Activated naive CD8-positive, alpha-beta T cell treated with anti-CD3 and anti-CD28 coated beads, Interleukin-2, amount 50 U/mL, for 24 hours (primary cell): ENCODE results near the gene RHBDL3.
"Not testable (repeated sequence)": the region's sequence is repeated elsewhere in the genome, so short reads cannot be mapped to it uniquely, and the experiment has no call there.

Experiments used
- ATAC-seq: fragments of 150-1000 bp; cut with Tn5 transposase; one replicate; pipeline ENCODE4 v1.10.0; 2021
- DNase-seq: peaks from one replicate; pipeline ENCODE4 v3.0.0; 2021
- H3K27ac Mint-ChIP-seq: one replicate; pipeline ENCODE4 v1.8.0; 2021; ENCODE audit warnings: mild to moderate bottlenecking, mixed read lengths
- H3K27me3 Mint-ChIP-seq: one replicate; pipeline ENCODE4 v1.8.0; 2021; ENCODE audit warnings: mixed read lengths
- H3K36me3 Mint-ChIP-seq: one replicate; pipeline ENCODE4 v1.8.0; 2021; ENCODE audit warnings: low read depth, mixed read lengths
- H3K4me1 Mint-ChIP-seq: one replicate; pipeline ENCODE4 v1.8.0; 2021; ENCODE audit warnings: mixed read lengths
- H3K4me3 Mint-ChIP-seq: one replicate; pipeline ENCODE4 v1.8.0; 2021; ENCODE audit warnings: mild to moderate bottlenecking, moderate library complexity, mixed read lengths
- H3K9me3 Mint-ChIP-seq: one replicate; pipeline ENCODE4 v1.8.0; 2021; ENCODE audit warnings: mixed read lengths

The RHBDL3 gene

DNA sequence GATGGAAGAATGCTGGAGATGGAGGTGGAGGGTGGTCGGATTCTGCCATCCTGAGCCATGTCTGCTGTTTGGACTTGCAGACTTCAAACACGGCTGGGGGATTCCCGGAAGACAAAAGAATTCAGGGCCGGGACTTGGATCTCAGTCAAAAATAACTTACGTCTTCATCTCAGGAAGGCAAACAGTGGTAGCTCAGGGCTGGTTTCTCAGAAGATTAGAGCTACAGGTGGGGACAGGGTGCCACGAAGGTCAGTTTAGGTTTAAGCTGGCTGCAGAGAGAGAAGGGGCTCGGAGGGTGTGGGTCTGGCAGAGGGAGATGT is 4.3 kb upstream of the RHBDL3 start:
- Mint-ChIP-seq H3K36me3 (no peaks in the 10 kb centered on the region), H3K27me3 (peaks cover 61% of the 10 kb centered on the region), H3K9me3 (no peaks in the 10 kb centered on the region), H3K4me1 (peaks cover 2% of the 10 kb centered on the region), H3K27ac (no peak overlapping the region), H3K4me3 (no peak overlapping the region)
- DNase-seq = no peak
- no peak for ATAC-seq

DNA sequence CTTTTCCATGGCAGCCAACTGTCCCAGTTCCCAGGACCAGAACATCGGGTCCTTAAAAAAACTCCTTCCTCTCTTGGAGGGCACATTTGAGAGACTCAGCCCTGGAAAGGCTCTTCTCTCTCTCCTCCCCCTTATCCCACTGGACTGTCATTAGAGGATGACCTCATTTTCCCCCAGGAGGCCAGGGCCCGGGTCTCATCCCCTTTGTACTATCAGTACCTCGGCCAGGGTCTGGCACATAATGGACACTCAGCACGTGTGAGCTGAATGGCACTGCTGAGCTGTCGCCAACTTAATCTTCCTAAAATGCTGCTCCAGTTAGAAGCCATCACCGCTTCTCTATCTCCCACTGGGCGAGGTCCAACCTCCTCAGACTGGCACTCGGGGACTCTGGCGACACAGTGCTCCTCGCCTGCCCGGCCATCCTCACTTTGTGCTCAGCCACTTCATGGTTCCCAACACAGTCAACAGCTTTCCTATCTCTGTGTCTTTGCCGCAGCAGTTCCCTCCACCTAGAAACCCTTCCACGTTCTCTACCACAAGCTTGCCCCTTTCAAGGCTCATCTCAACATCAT is 3.6 kb upstream of the RHBDL3 start:
- H3K36me3 Mint-ChIP-seq = no peaks in the 10 kb centered on the region
- ATAC-seq (no peak), DNase-seq (no peak)
- no peak overlapping the region for H3K4me3 Mint-ChIP-seq
- peaks cover 63% of the 10 kb centered on the region for H3K27me3 Mint-ChIP-seq
- H3K9me3 Mint-ChIP-seq = no peaks in the 10 kb centered on the region
- H3K4me1 Mint-ChIP-seq = peaks cover 5% of the 10 kb centered on the region
- no peak overlapping the region for H3K27ac Mint-ChIP-seq

DNA sequence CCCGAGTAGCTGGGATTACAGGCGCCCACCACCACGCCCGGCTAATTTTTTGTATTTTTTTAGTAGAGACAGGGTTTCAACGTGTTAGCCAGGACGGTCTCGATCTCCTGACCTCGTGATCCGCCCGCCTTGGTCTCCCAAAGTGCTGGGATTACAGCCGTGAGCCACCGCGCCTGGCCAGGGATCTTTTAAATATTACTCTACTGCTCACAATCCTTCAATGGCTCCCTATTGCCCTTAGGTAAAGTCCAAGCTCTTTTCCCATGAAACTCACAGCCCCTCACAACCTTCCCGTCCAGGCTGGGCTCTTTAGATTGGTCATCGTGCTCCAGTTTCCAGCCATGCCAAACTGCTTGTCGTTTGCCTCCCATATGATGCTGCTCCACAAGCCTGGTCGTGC is 2.1 kb upstream of the RHBDL3 start:
- Mint-ChIP-seq H3K27me3 (peaks cover 66% of the 10 kb centered on the region), H3K4me1 (peaks cover 13% of the 10 kb centered on the region)
- DNase-seq, H3K4me3 Mint-ChIP-seq, ATAC-seq, H3K27ac Mint-ChIP-seq, H3K9me3 Mint-ChIP-seq, H3K36me3 Mint-ChIP-seq: not testable (repeated sequence)

DNA sequence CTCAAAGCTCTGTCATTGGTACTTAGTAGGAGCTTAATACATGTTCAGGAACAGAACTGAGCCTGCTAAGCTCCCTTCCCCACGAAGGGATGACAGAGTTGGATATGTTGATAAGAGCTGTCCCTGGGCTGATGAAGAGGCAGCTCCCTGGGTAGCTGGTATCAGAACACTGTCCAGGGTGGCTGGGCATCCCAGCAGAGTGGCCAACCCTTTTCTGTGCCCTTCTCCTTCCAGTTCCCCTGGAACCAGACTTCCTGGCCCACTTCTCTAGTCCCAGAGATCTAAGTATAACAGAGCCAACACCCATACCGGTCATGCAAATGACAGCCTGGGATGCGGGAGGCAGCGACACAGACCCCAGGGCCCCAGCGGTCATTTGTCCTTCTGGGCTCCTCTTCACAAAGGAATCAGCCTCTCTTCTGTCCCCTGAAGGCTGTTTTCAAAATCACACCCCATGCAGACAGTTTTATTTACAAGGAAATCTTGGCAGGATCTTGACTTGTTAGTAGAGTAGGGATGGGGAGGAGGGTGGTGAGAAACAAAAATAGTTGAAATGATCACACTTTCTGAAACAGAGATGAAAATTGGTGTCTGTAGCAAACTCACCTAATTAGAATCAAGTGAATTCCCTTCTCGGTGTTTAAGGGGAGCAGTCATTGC is 1.4 kb upstream of the RHBDL3 start:
- Mint-ChIP-seq H3K27me3 (peaks cover 70% of the 10 kb centered on the region), H3K27ac (peak overlapping the region; percentile 20), H3K9me3 (no peaks in the 10 kb centered on the region), H3K36me3 (no peaks in the 10 kb centered on the region), H3K4me1 (peaks cover 15% of the 10 kb centered on the region), H3K4me3 (no peak overlapping the region)
- ATAC-seq = no peak
- no peak for DNase-seq

- Mint-ChIP-seq H3K27ac (peak overlapping the region; percentile 20), H3K9me3 (no peaks in the 10 kb centered on the region), H3K27me3 (peaks cover 71% of the 10 kb centered on the region), H3K4me1 (peaks cover 16% of the 10 kb centered on the region), H3K36me3 (no peaks in the 10 kb centered on the region), H3K4me3 (peak overlapping the region; percentile 59)
- no peak for DNase-seq
- ATAC-seq = no peak
These were observed 825 bp upstream of the RHBDL3 start for GRCh38 chr17:32264823-32265191.

DNA sequence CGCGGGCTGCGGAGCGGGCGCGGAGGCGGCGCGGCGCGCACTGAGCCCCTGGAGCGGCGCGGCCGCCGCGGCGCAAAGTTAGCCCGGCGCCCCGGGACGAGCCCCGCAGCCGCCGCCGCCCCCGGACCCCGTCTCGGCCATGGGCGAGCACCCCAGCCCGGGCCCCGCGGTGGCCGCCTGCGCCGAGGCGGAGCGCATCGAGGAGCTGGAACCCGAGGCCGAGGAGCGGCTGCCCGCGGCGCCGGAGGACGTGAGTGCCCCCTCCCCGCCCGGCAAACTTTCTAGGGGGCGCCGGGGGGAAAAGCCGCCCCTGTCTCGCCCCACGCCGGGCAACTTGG is 388 bp downstream of the RHBDL3 start:
- Mint-ChIP-seq H3K36me3 (no peaks in the 10 kb centered on the region), H3K4me1 (peaks cover 16% of the 10 kb centered on the region), H3K4me3 (no peak overlapping the region), H3K9me3 (no peaks in the 10 kb centered on the region), H3K27me3 (peaks cover 73% of the 10 kb centered on the region), H3K27ac (no peak overlapping the region)
- DNase-seq = no peak
- ATAC-seq = no peak

DNA sequence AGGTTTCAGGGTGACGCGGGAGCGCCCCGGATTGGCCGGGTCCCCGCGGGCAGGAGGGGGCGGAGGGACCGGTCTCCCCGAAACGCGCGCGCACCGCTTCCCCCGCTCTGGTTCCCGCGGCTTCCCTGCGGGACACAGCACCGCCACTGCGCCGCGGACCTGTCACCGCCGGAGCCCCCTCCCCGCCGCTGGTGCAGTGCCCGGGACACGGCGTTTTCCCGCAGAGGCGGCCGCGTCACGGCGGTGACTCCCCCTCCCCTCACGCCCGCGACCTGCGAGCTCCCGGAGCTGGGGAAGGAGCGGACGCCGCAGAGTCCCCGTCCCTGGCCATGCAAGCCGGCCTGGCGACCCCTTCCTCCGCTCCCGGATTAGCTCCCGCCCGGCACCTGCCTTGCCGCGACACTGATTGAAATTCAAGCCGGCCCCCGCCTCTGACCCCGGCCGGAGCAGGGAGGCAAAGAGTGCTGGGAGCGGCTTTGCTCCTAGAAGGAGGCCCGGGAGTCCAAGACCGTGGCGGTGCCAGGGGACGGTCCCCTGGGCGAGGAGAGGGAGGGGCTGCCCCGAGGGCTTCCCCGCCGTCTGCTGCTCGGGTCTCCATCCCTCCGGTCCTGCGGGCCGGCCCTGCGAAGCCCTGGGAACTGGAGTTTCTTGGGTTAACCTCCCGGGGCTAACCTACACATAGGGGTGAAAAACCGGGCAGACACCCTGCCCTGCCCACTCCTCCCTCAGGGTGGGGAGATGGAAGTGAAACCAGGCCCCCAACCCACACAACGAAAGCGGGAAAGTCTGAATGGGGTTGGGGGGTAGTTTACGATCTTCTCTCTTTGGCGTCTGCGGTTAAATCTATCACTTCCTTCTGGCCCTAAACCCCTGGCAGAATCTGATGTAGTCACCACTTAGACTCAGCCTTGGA is 1.0 kb downstream of the RHBDL3 start:
- Mint-ChIP-seq H3K4me3 (peak overlapping the region; percentile 68), H3K4me1 (peaks cover 16% of the 10 kb centered on the region), H3K27me3 (peaks cover 77% of the 10 kb centered on the region), H3K27ac (no peak overlapping the region), H3K9me3 (no peaks in the 10 kb centered on the region), H3K36me3 (no peaks in the 10 kb centered on the region)
- peak; percentile 19 for DNase-seq
- peak; percentile 55 for ATAC-seq

GRCh38 chr17:32267690-32268205 is 2.1 kb downstream of the RHBDL3 start:
- peaks cover 16% of the 10 kb centered on the region for H3K4me1 Mint-ChIP-seq
- no peak overlapping the region for H3K27ac Mint-ChIP-seq
- ATAC-seq (peak; percentile 17), DNase-seq (peak; percentile 16)
- peak overlapping the region; percentile 56 for H3K4me3 Mint-ChIP-seq
- peaks cover 76% of the 10 kb centered on the region for H3K27me3 Mint-ChIP-seq
- H3K9me3 Mint-ChIP-seq = no peaks in the 10 kb centered on the region
- no peaks in the 10 kb centered on the region for H3K36me3 Mint-ChIP-seq

- ATAC-seq (no peak), DNase-seq (no peak)
- no peak overlapping the region for H3K27ac Mint-ChIP-seq
- H3K27me3 Mint-ChIP-seq = peaks cover 72% of the 10 kb centered on the region
- no peaks in the 10 kb centered on the region for H3K36me3 Mint-ChIP-seq
- no peak overlapping the region for H3K4me3 Mint-ChIP-seq
- no peaks in the 10 kb centered on the region for H3K9me3 Mint-ChIP-seq
- H3K4me1 Mint-ChIP-seq = peaks cover 16% of the 10 kb centered on the region
These were observed 3.2 kb downstream of the RHBDL3 start for GRCh38 chr17:32268734-32269288.

DNA sequence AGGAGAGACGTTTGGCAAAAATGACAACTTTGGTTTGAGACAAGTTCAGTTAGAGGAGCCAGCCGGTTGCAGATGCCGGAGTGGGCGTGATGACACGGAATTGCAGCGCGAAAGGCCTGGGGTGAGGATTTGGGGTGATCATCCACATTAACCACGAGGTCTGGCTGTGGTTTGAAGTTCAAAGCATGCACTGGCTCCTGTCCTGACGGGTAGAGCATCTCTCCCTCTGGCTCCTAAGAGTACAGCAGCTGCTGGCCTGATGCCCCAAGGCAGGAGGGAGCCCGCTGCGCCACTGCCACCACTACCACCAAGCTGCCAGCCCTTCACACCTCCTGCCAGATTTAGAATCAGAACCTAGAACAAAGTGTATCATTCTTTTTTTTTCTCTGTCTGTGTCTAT is 3.7 kb downstream of the RHBDL3 start:
- Mint-ChIP-seq H3K9me3 (no peaks in the 10 kb centered on the region), H3K27ac (no peak overlapping the region), H3K27me3 (peaks cover 72% of the 10 kb centered on the region), H3K4me1 (peaks cover 16% of the 10 kb centered on the region), H3K4me3 (no peak overlapping the region), H3K36me3 (no peaks in the 10 kb centered on the region)
- no peak for DNase-seq
- ATAC-seq = no peak

DNA sequence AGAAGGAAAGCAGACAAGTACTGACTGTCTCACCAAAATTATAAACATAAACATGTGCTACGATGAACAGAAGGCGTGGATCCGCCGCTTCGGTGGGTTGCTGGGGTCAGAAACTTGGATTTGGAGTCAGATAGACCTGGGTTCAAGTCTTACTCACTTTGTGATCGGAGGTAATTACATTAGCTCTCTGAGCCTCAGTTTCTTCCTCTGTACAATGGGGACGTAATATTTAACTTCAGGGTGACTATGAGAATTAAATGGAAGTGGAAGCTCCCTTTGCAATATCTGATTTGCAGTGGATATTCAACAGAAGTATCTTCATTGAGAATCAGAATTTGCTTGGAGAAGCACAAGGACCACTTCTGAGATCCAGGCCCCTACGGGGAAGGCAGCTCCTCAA is 6.2 kb downstream of the RHBDL3 start:
- no peak overlapping the region for H3K27ac Mint-ChIP-seq
- H3K27me3 Mint-ChIP-seq = peaks cover 66% of the 10 kb centered on the region
- H3K4me3 Mint-ChIP-seq = no peak overlapping the region
- ATAC-seq = no peak
- H3K36me3 Mint-ChIP-seq = no peaks in the 10 kb centered on the region
- no peaks in the 10 kb centered on the region for H3K9me3 Mint-ChIP-seq
- DNase-seq = no peak
- peaks cover 15% of the 10 kb centered on the region for H3K4me1 Mint-ChIP-seq

GRCh38 chr17:32274101-32274500 is 8.5 kb downstream of the RHBDL3 start:
- H3K27me3 Mint-ChIP-seq = peaks cover 46% of the 10 kb centered on the region
- no peak for DNase-seq
- no peak overlapping the region for H3K27ac Mint-ChIP-seq
- H3K36me3 Mint-ChIP-seq = no peaks in the 10 kb centered on the region
- H3K4me3 Mint-ChIP-seq = no peak overlapping the region
- no peak for ATAC-seq
- no peaks in the 10 kb centered on the region for H3K9me3 Mint-ChIP-seq
- H3K4me1 Mint-ChIP-seq = peaks cover 4% of the 10 kb centered on the region

- ATAC-seq (no peak), DNase-seq (no peak)
- Mint-ChIP-seq H3K27ac (no peak overlapping the region), H3K4me1 (peaks cover 2% of the 10 kb centered on the region), H3K36me3 (no peaks in the 10 kb centered on the region), H3K9me3 (no peaks in the 10 kb centered on the region), H3K27me3 (peaks cover 41% of the 10 kb centered on the region), H3K4me3 (no peak overlapping the region)
These were observed 9.0 kb downstream of the RHBDL3 start for GRCh38 chr17:32274643-32275042.

DNA sequence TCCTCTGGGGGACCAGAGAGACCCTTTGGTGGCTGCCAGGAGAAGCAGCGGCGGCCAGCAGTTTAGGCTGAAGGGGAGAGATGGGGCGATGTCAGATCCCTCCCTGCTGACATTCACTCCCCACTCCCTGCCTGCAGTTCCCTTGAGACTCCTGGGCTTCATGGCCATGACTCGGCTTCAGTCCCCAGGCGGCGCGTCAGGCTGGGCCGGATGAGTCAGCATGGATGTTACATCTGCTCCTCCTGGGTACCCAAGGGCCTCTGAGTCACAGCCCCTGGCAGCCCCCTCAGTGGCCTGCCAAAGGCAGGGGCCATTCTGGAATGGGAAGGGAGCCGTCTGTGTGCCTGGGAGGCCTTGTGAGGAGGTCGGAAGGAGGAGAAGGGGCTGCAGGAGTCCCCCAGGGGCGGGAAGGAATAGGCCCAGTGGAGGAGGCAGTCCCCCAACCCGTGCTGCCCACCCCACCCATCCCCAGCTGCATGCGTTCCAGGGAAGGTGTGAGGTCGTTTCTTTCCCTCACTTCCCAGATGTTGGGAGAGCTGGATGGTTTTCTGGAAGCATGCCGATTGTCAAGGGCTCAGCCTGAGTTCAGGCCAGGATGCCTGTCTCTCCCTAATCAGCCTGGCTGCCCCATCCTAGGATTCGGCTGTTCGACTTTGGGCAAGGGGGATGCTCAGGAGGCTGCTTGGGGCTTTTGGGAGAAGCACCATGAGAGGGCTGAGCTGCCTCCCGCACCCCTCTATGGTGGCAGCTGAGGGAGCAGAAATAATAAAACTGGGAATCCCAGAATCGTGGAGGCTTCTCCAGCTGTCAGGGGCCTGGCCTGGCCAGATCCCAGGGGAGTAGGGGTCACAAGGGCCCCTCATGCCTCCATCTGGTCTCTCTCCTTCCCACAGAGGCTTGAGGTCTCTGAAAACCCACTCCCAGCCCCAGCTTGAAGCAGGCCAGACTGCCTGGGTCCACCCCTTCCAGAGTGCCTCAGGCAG is 9.7 kb downstream of the RHBDL3 start:
- no peak overlapping the region for H3K4me3 Mint-ChIP-seq
- DNase-seq = peak; percentile 15
- no peak overlapping the region for H3K27ac Mint-ChIP-seq
- ATAC-seq = peak; percentile 59
- H3K4me1 Mint-ChIP-seq = peaks cover 2% of the 10 kb centered on the region
- peaks cover 35% of the 10 kb centered on the region for H3K27me3 Mint-ChIP-seq
- H3K9me3 Mint-ChIP-seq = no peaks in the 10 kb centered on the region
- H3K36me3 Mint-ChIP-seq = no peaks in the 10 kb centered on the region
